NCI-H510A (cell line): ENCODE measurements around the gene GSE1.

Experiments used
- DNase-seq: peaks from one replicate; lab custom pipeline; 2025; lab: John Stamatoyannopoulos, UW

Gene GSE1

GRCh38 chr16:85612801-85613603 lies at the start of gene GSE1:
TSS of gene GSE1 (plus strand) at chr16:85613322. CDS start at chr16:85613392, 70 bp downstream.
- peak; percentile 97 for DNase-seq

GRCh38 chr16:85563515-85564276 lies 49.4 kb upstream of the GSE1 start:
- DNase-seq: no peak

GRCh38 chr16:85564277-85565051 lies 48.7 kb upstream of the GSE1 start:
- DNase-seq: no peak

GRCh38 chr16:85565340-85565739 lies 47.8 kb upstream of the GSE1 start:
- DNase-seq: no peak

- DNase-seq: no peak
Observed at GRCh38 chr16:85565801-85566526, 47.2 kb upstream of the GSE1 start.

GRCh38 chr16:85566561-85567100 lies 46.5 kb upstream of the GSE1 start:
- no peak for DNase-seq

GRCh38 chr16:85567101-85567866 lies 45.8 kb upstream of the GSE1 start:
- DNase-seq: no peak

- no peak for DNase-seq
Observed at GRCh38 chr16:85567935-85568334, 45.2 kb upstream of the GSE1 start.

- no peak for DNase-seq
Observed at GRCh38 chr16:85568519-85568918, 44.6 kb upstream of the GSE1 start.

GRCh38 chr16:85569039-85569614 lies 44.0 kb upstream of the GSE1 start:
- DNase-seq: no peak

- no peak for DNase-seq
Observed at GRCh38 chr16:85569615-85570212, 43.4 kb upstream of the GSE1 start.

- DNase-seq: no peak
Observed at GRCh38 chr16:85570213-85570734, 42.8 kb upstream of the GSE1 start.

- DNase-seq: no peak
Observed at GRCh38 chr16:85570735-85571562, 42.2 kb upstream of the GSE1 start.

GRCh38 chr16:85571563-85571812 lies 41.6 kb upstream of the GSE1 start:
- DNase-seq: no peak

- DNase-seq: no peak
Observed at GRCh38 chr16:85571813-85572619, 41.1 kb upstream of the GSE1 start.

- no peak for DNase-seq
Observed at GRCh38 chr16:85573045-85573695, 40.0 kb upstream of the GSE1 start.

GRCh38 chr16:85573696-85574641 lies 39.2 kb upstream of the GSE1 start:
- DNase-seq: no peak
